HG02943 (cell line): Measurements from ENCODE around the gene ADGRG3.

Experiments used
- ATAC-seq: cut with Tn5 transposase; IDR thresholded peaks from one replicate; pipeline ENCODE4 v1.9.1; 2021; ENCODE audit warnings: mild to moderate bottlenecking, low read depth, moderate library complexity; ENCODE audit not compliant: unreplicated experiment

The ADGRG3 gene

DNA sequence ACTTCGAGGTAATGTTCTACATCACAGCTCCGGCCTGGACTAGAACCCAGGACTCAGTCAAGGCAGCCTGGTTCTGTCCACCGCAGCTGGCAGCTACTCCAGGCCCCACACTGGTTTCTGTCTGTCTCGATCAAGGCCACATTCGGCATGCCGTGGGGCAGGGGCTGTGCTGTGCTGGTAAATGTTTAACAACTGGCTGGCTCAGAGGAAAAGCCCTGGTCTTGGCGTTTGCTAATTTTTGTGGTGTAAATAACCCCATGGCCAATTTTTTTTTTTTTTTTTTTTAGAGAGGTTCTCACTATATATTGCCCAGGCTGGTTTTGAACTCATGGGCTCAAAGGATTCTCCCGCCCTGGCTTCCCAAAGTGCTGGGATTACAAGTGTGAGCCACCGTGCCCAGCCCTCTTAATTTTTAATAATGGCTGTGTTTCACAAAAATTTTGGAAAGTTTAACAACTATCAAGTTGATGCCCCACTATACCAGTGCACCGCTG, 26.2 kb downstream of the ADGRG3 start:
- no peak for ATAC-seq

DNA sequence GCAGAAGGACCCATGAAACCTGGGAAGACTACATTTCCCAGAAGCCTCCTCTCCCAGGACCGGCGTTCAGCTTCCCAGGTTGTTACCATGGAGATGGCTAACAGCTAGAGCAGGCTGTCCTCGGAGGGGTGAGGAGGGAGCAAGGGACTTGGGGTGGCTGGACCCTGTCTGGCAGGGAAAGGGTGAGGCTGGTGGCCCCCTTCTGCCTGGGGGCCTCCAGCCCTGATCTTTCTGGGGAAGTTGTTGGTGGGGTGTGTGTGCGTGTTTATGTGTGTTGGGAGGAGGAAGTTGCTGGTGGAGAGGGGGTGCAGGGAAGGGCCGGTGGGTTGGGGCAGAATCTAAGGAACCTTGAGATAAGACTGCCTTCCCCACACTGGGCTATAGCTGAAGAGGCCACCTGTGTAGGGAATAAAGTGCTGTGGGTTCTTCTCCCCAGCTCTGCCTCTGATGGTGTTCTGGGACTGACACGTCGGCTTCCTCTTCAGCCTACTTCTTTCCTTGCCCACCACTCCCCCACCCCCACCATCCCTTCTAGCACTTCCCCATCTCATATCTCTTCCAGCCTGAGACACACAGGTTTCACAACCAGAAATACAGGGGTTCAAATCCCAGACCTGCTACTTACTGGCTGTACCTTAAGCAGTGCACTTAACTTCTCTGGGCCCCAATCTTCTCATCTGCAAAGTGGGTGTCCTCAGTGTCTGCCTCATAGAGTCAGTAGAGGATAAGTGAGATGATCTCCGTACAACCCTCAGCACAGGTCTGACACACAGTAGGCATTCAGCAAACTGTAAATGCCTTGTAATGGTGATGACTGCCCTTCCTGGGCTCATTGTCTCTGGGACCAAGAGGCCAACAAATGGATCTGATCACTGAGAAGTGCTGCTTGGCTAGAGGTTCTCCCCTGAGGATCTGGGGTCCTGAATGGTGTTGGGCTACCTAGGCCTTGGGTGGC, 26.9 kb downstream of the ADGRG3 start, which contains the start of gene DRC7:
TSS of gene DRC7 (plus strand) at position 82 of the 955 bp plus-strand sequence. CDS start 3,144 bp downstream, outside the sequence.
- no peak for ATAC-seq

DNA sequence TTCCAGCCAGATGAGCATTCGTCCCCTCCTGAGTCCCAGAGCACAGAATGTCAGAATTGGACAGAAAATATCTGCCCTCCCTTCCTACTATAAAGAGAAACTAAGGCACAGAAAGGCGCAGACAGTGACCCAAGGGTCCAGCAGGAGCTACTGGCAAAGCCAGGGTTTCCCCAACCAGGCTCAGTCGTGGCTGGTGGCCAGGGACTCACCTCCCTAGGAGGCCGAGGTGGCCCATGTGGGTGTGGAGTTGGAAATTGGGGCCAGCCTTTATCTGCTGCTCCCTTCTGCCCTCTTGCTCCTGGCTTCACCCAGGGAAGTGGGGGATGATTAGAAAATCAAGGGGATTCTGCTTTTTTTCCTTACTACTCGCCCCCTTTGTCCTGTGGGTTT, 27.6 kb downstream of the ADGRG3 start:
- no peak for ATAC-seq

DNA sequence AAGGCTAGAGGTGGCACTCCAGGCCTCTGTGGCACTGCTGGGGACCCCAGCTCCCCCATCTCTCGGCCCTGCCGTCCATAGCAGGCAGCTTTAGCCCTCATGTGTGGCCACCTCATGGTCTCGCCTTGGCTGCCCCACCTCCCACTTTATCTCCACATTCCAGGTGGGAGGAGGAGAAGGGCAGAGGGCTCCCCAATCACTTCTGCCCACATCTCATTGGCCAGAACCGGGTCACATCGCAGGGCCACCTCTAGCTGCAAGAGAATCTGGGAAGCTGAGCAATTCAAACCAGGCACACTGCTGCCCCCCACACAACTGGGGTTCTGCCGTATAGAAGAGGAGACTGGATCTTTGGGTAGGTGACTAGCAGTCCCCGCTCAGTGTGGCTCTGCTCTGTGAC, 28.1 kb downstream of the ADGRG3 start:
- ATAC-seq: no peak

DNA sequence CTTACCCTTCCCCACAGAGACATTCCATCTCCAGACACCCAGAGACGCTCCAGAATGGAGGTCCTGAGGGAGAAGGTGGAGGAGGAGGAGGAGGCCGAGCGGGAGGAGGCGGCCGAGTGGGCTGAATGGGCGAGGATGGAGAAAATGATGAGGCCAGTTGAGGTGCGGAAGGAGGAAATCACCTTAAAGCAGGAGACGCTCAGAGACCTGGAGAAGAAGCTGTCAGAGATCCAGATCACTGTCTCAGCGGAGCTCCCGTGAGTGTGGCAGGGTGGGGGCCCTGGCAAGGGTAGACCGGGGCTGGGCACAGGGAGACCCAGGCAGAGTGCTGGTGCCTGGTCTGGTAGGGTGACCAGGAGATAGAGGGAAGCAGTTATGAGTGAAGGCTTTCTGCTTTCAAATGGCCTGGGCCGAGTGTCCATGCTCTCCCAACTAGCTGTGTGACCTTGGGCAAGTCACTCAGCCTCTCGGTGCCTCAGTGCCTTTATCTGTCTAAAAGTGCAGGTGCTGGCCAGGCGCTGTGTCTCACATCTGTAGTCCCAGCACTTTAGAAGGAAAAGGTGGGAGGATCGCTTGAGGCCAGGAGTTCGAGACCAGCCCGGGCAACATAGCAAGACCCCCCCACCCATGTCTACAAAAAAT, 29.9 kb downstream of the ADGRG3 start:
- ATAC-seq: no peak

DNA sequence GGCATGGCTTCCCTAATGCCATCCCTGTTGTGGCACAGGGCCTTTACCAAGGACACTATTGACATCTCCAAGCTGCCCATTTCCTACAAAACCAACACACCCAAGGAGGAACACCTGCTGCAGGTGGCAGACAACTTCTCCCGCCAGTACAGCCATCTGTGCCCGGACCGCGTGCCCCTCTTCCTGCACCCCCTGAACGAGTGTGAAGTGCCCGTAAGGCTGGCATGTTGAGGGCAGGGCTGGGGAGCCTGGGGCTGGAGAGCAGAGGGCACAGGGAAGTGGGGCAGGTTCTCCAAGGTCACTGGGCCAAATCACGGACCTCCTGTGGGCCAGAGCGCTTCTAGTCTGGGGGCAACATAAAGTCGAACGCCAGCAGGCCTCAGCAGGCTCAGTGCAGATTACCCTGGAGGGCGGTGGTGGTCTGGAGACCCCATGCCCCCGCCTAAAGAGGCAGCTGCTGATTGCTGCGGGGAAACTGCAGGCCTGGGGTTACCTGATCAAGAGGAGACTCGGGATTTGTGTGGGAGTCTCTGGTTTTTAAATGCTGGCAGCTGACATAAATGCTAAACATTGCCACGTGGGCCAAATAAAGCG, 30.8 kb downstream of the ADGRG3 start:
- no peak for ATAC-seq

DNA sequence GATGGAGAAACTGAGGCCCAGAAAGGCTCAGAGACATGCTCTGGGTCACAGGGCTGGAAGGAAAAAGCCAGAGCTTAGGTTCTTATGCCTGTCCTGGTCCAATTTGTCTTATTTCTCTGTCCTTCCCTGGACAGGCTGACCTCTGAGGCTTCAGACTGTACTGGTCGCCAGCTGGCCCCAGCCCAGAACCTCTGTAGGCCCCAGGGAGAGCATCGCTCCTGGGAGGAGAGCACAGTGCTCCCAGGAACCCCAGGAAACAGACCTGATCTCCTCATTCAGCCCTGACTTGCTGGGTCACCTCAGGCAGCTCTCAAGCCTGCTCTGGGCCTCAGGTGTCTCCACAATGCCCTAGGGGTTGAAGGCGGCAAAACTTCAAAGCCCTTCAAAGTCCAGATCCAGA, 31.4 kb downstream of the ADGRG3 start:
- ATAC-seq: no peak

DNA sequence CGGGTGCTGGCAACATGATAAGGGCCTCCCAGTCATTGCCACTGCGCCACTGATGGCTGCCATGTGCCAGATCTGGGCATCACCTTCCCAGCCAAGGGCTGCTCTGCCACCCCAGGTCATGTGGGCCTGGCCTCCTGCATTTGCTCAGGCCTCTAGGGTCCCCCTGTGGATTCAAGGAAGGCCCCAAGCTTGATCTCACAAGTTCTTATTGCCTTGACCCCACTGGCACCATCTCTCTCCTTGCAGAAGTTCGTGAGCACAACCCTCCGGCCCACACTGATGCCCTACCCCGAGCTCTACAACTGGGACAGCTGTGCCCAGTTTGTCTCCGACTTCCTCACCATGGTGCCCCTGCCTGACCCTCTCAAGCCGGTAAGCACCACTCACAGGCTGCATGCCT, 31.8 kb downstream of the ADGRG3 start:
- ATAC-seq: no peak

DNA sequence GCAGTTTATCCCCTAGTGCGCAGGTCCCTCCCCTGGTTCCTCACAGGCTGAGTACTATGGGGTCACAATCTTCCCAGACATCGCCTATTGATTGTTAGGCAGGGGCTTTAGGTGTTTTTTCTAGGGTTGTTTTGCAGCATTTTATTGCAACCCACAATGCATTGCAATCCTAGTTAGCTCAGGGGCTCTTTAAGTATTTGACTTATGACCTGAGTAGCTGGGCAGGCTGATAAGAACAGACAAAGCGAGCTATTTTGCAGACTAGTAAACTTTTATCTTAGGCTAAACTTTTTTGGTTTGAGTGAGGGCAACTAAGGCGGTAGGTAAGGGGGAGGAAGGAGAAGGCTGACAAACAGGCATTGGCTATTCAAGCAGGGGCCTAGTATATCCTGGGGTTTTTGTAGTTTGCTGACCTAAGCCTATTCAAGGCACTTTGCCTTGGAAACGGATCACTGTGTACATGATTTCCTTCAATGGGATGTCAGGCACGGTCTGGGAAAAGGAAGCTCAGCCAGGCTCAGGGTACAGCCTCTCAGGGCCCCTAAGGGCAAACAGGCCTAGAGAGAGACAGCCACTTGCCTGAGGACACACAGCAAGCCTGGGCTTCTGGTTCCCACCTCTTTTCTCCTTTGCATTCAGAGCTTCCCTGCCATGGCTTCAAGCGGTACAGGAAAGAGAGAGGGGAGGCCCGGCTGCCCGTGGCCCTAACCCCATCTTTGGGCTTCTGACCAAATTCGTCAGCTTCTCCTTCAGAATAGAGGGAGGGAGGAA, 32.9 kb downstream of the ADGRG3 start:
- no peak for ATAC-seq

DNA sequence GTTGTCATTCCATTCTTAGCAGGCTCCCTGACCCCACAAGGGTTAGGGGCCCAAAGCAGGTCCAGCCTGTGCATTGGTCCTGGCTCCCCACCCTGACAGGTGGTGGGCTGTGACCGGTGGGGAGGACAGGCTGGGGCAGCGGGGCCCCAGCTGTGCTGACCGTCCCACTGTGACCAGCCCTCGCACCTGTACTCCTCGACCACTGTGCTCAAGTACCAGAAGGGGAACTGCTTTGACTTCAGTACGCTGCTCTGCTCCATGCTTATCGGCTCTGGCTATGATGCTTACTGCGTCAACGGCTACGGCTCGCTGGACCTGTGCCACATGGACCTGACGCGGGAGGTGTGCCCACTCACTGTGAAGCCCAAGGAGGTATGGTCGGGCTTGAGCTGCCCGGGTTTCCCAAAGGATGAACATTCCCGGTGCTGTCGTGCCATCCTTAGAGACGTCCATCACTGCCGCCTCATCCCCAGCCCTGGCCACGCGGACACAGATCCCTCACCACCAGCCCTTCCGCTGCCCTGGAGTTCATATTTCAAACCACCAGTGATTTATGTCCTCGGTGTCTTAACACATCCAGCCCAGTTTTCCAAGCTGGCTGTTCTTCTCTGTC, 33.8 kb downstream of the ADGRG3 start:
- no peak for ATAC-seq

DNA sequence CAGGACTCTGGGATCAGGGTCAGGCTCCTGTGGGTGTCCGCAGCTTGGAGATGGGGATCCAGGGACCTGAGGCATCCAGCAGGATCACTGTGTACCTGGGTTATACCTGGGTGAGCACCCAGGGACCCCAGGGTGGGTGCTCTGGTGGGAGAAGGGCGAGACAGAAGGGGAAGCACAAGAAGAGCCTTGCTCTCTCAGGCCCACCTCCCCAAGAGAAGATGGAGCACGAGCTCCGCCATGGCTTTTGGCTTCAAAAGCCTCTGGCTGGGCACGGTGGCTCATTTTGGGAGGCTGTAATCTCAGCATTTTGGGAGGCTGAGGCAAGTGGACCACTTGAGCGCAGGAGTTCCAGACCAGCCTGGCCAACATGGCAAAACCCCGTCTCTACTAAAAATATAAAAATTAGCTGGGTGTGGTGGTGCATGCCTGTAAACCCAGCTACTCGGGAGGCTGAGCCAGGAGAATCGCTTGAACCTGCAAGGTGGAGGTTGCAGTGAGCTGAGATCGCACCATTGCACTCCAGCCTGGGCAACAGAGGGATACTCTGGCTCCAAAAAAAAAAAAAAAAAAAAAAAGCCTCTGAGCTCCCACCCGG, 35.4 kb downstream of the ADGRG3 start:
- ATAC-seq: no peak

DNA sequence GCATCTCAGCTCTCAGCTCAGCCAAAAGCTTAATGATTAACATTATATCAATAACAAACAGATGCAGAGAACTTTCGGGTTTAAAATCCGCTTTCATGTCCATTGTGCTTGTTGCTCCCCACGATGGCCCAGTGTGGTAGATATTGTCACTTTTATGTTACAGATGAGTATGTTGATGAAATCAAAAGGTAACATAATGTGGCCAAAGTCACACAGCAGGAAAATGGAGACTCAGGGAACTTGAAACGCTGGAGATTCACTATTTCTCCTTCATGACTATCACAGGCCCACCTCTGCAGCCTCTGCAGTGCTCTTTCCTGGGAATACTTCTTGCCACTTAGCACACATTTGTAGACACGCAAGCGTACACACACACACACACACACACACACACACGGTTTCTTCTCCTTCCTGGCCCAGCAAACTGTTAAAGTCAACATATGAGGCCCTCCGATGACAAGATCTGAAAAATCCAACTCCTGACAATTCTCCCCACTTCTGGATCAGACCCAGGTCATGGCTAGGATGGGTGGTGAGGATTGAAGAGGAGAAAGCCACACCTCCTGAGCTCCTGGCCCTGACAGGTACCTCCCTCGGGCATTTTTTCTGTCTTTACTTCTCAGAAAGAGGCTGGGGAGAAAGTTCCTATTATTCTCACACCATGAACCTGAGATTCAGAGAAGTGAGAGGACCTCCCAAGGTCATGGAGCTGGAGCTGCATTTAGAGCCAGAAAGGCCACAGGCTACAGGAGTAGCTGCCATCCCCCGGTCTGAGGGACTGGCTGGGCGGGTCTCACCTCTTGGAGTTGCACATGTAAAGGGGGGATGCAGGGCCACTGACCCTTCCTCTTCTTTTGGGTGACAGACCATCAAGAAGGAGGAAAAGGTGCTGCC, 36.2 kb downstream of the ADGRG3 start:
- ATAC-seq: no peak

DNA sequence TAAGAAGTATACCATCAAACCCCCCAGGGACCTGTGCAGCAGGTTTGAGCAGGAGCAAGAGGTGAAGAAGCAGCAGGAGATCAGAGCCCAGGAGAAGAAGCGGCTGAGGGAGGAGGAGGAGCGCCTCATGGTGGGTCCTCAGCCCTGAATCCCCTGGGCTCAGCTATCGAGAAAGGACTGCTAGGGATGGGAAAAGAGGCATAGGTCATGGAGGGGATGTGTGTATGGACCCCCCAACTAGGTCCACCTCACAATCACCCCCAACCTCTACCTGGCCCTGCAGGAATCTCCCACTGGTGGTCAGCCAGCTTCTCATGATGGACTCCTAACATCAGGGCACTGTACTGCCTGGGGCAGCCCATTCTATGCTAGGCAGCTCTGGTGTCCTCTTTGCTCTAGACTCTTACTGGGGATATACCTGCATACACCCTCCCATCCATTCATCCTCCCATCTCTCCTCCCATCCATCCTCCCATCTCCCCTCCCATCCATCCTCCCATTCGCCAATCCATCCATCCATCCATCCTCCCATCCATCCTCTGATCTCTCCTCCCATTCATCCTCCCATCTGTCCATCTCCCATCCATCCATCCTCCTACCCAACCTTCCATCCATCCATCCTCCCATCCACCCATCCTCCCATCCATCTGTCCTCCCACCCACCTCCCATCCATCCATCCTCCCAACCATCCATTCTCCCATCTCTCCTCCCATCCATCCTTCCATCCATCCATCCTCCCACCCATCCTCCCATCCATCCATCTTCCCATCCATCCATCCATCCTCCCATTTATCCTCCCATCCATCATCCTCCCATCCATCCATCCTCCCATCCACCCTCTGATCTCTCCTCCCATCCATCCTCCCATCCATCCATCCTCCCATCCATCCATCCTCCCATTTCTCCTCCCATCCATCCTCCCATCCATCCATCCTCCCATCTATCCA, 37.1 kb downstream of the ADGRG3 start:
- no peak for ATAC-seq

DNA sequence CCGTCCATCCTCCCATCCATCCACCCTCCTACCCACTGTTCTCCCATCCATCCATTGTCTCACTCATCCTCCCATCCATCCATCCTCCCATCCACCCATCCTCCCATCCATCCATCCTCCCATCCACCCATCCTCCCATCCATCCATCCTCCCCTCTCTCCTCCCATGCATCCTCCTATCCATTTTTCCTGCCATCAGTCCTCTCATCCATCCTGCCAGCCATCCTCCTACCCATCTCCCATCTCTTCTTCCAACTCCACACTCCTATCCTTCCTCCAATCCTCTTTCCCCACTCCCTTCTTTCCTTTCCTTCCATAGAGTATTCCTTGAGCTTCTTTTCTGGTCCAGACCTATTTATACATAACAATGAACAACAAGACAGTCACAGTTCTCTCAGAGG, 38.6 kb downstream of the ADGRG3 start:
- no peak for ATAC-seq

DNA sequence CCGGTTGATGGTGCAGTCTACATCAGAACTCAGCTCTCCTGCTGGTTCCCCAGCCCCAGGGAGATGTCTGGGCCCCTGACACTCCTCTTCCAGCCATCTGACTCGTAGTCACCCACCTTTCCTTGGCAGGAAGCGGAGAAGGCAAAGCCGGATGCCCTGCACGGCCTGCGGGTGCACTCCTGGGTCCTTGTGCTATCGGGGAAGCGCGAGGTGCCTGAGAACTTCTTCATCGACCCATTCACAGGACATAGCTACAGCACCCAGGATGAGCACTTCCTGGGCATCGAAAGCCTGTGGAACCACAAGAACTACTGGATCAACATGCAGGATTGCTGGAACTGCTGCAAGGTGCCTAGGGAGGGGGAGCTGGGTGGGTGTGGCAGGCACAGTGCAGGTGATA, 39.2 kb downstream of the ADGRG3 start:
- no peak for ATAC-seq

DNA sequence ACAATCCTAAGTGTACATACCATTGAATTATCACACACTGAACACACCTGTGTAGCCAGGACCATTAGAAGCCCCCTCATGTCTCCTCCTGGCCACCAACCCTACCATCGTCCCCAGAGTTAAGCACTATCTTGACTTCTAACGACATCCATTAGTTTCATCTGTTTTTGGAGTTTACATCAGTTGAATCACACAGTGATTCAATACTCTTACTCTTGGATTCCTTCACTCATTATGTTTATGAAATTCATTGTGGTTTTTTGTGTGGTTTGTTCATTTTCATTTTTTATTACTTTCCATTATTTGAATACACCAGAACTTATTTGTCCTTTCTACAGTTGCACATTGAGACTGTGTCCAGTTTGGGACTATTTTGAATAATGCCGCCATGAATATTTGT, 40.1 kb downstream of the ADGRG3 start:
- ATAC-seq: no peak

DNA sequence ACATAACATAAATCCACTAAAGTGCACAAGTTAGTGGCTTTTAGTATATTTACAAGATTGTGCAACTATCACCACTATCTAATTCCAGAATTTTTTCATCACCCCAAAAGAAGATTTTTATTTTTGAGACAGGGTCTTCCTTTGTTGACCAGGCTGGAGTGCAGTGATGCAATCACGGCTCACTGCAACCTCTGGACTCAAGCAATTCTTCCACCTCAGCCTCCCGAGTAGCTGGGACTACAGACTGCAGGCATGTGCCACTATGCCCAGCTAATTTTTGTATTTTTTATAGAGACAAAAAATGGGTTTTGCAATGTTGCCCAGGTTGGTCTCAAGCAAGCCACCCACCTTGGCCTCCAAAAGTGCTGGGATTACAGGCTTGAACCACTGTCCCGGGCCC, 41.6 kb downstream of the ADGRG3 start:
- no peak for ATAC-seq

DNA sequence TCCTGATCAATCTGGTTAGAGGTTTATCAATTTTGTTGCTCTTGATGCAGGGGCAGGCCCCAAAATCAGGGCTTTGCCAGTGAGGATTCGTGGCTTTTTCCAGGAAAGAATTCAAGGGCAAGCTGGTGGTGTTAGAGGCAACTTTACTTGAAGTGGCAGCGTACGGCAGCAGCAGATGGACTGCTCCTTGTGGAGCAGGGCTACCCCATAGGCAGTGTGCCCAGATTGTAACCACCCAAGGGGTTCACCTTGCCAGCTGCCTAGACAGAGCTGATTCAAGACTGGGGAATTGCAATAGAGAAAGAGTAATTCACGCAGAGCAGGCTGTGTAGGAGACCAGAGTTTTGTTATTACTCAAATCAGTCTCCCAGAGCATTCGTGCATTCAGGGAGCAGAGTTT, 43.2 kb downstream of the ADGRG3 start:
- no peak for ATAC-seq
